Stimulated activated CD8-positive, alpha-beta memory T cell treated with anti-CD3 and anti-CD28 coated beads, Interleukin-4, amount 100 ng/mL, for 24 hours (primary cell): ENCODE results near the gene ART1.

Experiments used
- DNase-seq: peaks from one replicate; pipeline ENCODE4 v3.0.0-alpha.2; 2020; ENCODE audit warnings: low read depth

ART1 gene

GRCh38 chr11:3666023-3666530 lies 21.1 kb downstream of the ART1 start:
- no peak for DNase-seq

- no peak for DNase-seq
Observed at GRCh38 chr11:3667149-3668035, 22.5 kb downstream of the ART1 start.

GRCh38 chr11:3669128-3669527 lies 24.2 kb downstream of the ART1 start:
- no peak for DNase-seq

GRCh38 chr11:3669742-3670183 lies 24.8 kb downstream of the ART1 start:
- no peak for DNase-seq

- DNase-seq = no peak
Observed at GRCh38 chr11:3671334-3672254, 26.7 kb downstream of the ART1 start, which contains the start of gene CHRNA10. TSS of gene CHRNA10 (minus strand) at chr11:3671384. CDS start at chr11:3671312, 72 bp downstream.

- DNase-seq = no peak
Observed at GRCh38 chr11:3674189-3674588, 29.3 kb downstream of the ART1 start.

GRCh38 chr11:3675971-3676370 lies 31.0 kb downstream of the ART1 start:
- DNase-seq = no peak

- DNase-seq = no peak
Observed at GRCh38 chr11:3679077-3679476, 34.1 kb downstream of the ART1 start.

- no peak for DNase-seq
Observed at GRCh38 chr11:3683039-3683438, 38.1 kb downstream of the ART1 start.

GRCh38 chr11:3684129-3684818 lies 39.3 kb downstream of the ART1 start:
- DNase-seq = no peak

- no peak for DNase-seq
Observed at GRCh38 chr11:3684819-3685172, 39.9 kb downstream of the ART1 start.

GRCh38 chr11:3685923-3686322 lies 41.0 kb downstream of the ART1 start:
- no peak for DNase-seq

- no peak for DNase-seq
Observed at GRCh38 chr11:3686751-3687150, 41.8 kb downstream of the ART1 start.

GRCh38 chr11:3700410-3700809 lies 55.5 kb downstream of the ART1 start:
- DNase-seq = no peak

GRCh38 chr11:3700910-3701309 lies 56.0 kb downstream of the ART1 start:
- DNase-seq = no peak

- DNase-seq = no peak
Observed at GRCh38 chr11:3703383-3703782, 58.5 kb downstream of the ART1 start.

GRCh38 chr11:3707176-3707575 lies 62.2 kb downstream of the ART1 start:
- DNase-seq = no peak

- DNase-seq = no peak
Observed at GRCh38 chr11:3709977-3710376, 65.0 kb downstream of the ART1 start.

- DNase-seq = no peak
Observed at GRCh38 chr11:3710485-3711259, 65.7 kb downstream of the ART1 start.

- DNase-seq = no peak
Observed at GRCh38 chr11:3712274-3712673, 67.3 kb downstream of the ART1 start.
